Fibroblast of villous mesenchyme (primary cell): ENCODE data around the gene MAP2K3. TPM values are rescaled to one million over a fixed set of nuclear protein-coding genes. Genes with fewer than 3 reads are reported as not detected.

Source experiments
- DNase-seq: peaks from one replicate; pipeline ENCODE4 v3.0.0-alpha.2; 2010; ENCODE audit warnings: low read depth
- H3K4me3 ChIP-seq: 2 replicates; pipeline ENCODE4 v1.5.1; 2011; ENCODE audit warnings: low read depth, mild to moderate bottlenecking, low read length
- CTCF ChIP-seq: IDR thresholded peaks from 2 replicates; pipeline ENCODE4 v1.5.1; 2012; ENCODE audit warnings: low read depth, mild to moderate bottlenecking, low read length; ENCODE audit not compliant: insufficient read depth
- total RNA-seq: library from RNA; depleted of rRNA; stranded (reverse); fragments of >200 nt; gene quantifications from 2 replicates; pipeline ENCODE4 v1.2.3, GENCODE V29; 2012

The MAP2K3 gene
- total RNA-seq, 1 donor: 30.7 TPM

DNA sequence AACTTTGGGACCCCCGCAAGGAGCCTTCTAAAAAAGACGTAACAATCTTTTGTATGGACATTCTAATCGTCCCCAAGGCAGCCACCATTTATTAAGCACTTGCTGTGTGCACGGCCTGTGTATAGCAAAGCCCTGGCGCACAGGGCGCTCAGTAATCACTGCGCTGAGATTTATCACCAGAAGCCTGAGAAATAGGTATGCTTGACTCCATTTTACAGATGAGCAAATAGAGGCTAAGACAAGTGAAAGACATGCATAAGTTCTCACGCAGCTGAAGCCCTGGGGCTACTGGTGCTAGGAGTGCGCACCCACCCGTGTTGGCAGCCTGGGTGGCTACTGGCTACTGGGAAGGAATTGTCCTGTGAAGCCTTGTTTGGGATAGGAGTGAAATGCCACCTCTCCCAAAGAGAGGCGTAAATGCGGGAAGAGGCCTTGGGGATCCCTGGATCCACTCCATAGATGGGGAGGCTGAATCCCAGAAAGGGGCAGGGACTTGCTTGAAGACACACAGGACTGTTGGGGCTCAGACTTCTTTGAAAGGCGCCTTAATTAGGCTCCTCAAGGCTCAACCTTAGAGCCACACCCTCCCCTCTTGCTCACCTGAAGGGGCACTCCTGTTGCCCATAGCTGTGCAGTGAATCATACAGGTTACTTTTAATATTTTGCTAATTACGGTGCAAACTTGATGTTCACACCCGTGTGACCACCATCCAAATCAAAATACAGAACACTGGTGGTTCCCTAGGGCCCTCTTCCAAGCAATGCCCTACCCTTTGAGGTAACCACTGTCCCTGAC is 30.7 kb upstream of the MAP2K3 start:
- TF ChIP-seq CTCF: no peak
- peak overlapping the region; percentile 66 for H3K4me3 ChIP-seq
- no peak for DNase-seq

DNA sequence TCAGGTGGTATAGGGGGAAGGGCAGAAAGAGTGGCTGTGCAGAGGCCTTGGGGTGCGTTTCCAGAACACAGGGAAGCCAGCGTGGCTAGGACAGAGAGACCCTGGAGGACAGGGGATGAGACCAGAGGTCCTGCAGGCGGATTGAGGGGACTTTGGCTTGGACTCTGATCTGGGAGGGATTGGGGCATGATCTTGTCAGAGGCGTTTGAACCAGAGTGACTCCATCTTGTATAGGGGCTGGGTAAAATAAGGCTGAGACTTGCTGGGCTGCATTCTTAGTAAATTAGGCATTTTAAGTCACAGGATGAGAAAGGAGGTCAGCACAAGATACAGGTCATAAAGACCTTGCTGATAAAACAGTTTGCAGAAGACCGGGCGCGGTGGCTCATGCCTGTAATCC is 25.9 kb upstream of the MAP2K3 start:
- DNase-seq: no peak
- H3K4me3 ChIP-seq: no peak overlapping the region
- TF ChIP-seq CTCF: no peak

DNA sequence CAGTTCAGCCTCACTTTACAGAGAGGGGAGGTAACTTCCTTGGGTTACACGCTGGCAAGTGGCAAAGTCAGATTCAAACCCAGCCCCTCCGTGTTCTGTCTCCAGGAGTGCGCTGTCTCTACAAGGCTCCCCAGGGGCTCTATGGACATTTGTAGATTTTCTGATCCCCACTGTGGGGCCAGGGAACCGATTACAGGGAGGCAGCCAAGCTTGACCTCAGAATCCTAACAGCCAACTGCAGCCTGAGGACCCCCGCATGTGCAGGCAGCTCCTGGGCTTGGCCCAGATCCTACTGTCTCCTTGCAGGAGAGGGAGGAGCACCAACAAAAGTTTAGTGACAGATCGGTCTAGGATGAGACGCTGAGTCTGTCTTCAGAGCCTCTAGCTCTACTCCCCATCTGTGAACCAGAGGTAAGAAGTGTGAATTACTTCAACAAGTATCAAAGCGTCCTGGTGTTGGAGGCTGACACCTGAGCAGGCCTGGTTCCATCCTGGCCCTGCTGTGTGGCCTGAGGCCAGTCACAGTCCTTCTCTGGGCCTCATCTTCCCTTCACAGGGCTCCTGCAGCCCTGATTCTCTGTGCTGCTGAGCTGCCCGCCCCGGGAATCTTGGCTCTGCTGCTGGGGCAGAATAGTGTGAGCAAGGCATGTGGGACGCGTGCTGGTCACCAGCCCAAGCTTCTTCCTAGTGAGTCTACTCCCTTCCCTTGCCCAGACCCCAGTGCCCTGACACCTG is 22.1 kb upstream of the MAP2K3 start:
- H3K4me3 ChIP-seq: no peak overlapping the region
- TF ChIP-seq CTCF: no peak
- no peak for DNase-seq

DNA sequence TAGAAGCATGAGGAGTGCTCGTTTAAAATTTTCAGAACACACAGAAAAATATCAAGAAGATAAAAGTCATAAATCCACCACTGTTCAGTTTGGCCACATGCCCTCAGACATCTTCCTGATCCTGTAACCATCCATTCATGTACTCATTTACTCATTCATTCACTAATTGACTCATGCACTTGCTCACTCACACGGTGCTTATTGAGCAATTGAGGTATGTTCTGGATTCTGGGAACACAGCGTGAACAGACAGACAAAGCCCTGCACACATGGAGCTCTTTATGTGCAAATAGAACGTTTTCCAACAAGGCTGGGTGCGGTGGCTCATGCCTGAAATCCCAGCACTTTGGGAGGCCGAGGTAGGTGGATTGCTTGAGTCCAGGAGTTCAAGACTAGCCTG is 21.1 kb upstream of the MAP2K3 start:
- DNase-seq: peak; percentile 53
- no peak overlapping the region for H3K4me3 ChIP-seq
- TF ChIP-seq CTCF: no peak

- TF ChIP-seq CTCF: no peak
- H3K4me3 ChIP-seq: no peak overlapping the region
- DNase-seq: no peak
Measured at GRCh38 chr17:21268596-21269188, 15.8 kb upstream of the MAP2K3 start.

DNA sequence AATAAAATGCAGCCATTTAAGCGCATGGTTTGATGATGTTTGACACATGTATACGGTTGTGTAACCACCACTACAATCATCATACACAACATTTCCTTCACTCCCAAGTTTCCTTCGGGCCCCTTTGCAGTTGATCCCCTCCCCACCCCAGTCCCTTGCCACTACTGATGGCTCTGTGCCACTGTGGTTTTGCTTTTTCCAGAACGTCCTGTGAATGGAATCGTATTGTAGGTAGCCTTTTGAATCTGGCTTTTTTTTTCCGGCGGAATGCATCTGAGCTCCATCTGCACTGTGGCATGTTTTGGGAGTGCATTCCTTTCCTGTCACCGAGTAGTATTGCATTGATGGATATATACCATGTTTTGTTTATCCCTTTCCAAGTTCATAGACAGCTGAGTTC is 15.1 kb upstream of the MAP2K3 start:
- no peak for DNase-seq
- no peak overlapping the region for H3K4me3 ChIP-seq
- no peak for TF ChIP-seq CTCF
